HEK293 (cell line): ENCODE results near the gene TMEM256.

Experiments used
- GLIS1 ChIP-seq: fragments of 450-650 bp; formaldehyde crosslinking; IDR thresholded peaks from 2 replicates; pipeline ENCODE4 v1.5.1; 2016; ENCODE audit warnings: missing biosample characterization, missing genetic modification characterization
- SCRT1 ChIP-seq: fragments of 450-650 bp; formaldehyde crosslinking; IDR thresholded peaks from 2 replicates; pipeline ENCODE4 v1.5.1; 2016; ENCODE audit warnings: missing biosample characterization, missing genetic modification characterization, borderline replicate concordance
- YY1 ChIP-seq: fragments of 450-650 bp; formaldehyde crosslinking; IDR thresholded peaks from 2 replicates; pipeline ENCODE4 v1.5.1; 2018; ENCODE audit warnings: missing biosample characterization, missing genetic modification characterization
- ZBTB1 ChIP-seq: fragments of 450-650 bp; formaldehyde crosslinking; IDR thresholded peaks from 2 replicates; pipeline ENCODE4 v1.5.1; 2016; ENCODE audit warnings: missing biosample characterization, missing genetic modification characterization
- ZEB2 ChIP-seq: fragments of 450-650 bp; formaldehyde crosslinking; IDR thresholded peaks from 2 replicates; pipeline ENCODE4 v1.5.1; 2016; ENCODE audit warnings: missing biosample characterization, missing genetic modification characterization
- ZNF121 ChIP-seq: fragments of 450-650 bp; formaldehyde crosslinking; IDR thresholded peaks from 2 replicates; pipeline ENCODE4 v1.5.1; 2016; ENCODE audit warnings: missing biosample characterization, missing genetic modification characterization
- ZNF473 ChIP-seq: fragments of 450-650 bp; formaldehyde crosslinking; IDR thresholded peaks from 2 replicates; pipeline ENCODE4 v1.5.1; 2017; ENCODE audit warnings: missing biosample characterization, missing genetic modification characterization
- ZNF571 ChIP-seq: fragments of 450-650 bp; formaldehyde crosslinking; IDR thresholded peaks from 2 replicates; pipeline ENCODE4 v1.5.0; 2017; ENCODE audit warnings: missing biosample characterization, missing genetic modification characterization
- ZNF626 ChIP-seq: fragments of 450-650 bp; sonication (Bioruptor Pico); formaldehyde crosslinking; IDR thresholded peaks from 2 replicates; pipeline ENCODE4 v1.5.1; 2018; ENCODE audit warnings: missing biosample characterization, missing genetic modification characterization, inconsistent platforms
- ZNF707 ChIP-seq: fragments of 450-650 bp; formaldehyde crosslinking; IDR thresholded peaks from 2 replicates; pipeline ENCODE4 v1.5.1; 2016; ENCODE audit warnings: missing biosample characterization, missing genetic modification characterization
- TF ChIP-seq, protein P1 (sequence below): fragments of 450-650 bp; formaldehyde crosslinking; IDR thresholded peaks from 2 replicates; pipeline ENCODE4 v1.5.1; 2016; ENCODE audit warnings: missing biosample characterization, missing genetic modification characterization
- TF ChIP-seq, protein P2 (sequence below): fragments of 450-650 bp; formaldehyde crosslinking; IDR thresholded peaks from 2 replicates; pipeline ENCODE4 v1.5.1; 2016; ENCODE audit warnings: missing biosample characterization, missing genetic modification characterization, low read depth
- TF ChIP-seq, protein P3 (sequence below): fragments of 450-650 bp; formaldehyde crosslinking; IDR thresholded peaks from 2 replicates; pipeline ENCODE4 v1.5.1; 2016; ENCODE audit warnings: missing biosample characterization, missing genetic modification characterization
- TF ChIP-seq, protein P4 (sequence below): fragments of 450-650 bp; formaldehyde crosslinking; IDR thresholded peaks from 2 replicates; pipeline ENCODE4 v1.5.1; 2016; ENCODE audit warnings: missing biosample characterization, missing genetic modification characterization

DNA sequence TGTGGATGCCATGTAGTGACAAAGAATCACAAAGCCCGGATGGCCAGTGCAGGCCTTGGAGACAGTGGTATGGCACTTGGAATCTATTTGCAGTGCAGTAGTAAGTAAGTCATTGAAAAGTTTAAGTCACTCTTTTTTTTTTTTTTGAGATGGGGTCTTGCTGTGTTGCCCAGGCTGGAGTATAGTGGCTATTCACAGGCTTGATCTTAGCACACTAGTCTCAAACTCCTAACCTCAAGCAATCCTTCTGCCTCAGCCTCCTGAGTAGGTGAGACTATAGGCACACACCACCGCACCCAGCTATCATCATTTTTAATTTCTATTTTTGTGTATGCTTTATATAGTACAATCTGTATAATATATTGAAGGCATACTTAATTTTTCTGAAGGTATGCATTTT lies 5.3 kb downstream of the TMEM256 start:
- TF ChIP-seq SCRT1 (tag by site-specific recombination) (no peak), YY1 (tag by site-specific recombination) (no peak), ZNF121 (tag by site-specific recombination) (peak; percentile 97), ZEB2 (no peak), ZNF473 (tag by site-specific recombination) (no peak), ZNF707 (tag by site-specific recombination) (no peak), GLIS1 (tag by site-specific recombination) (no peak), ZNF626 (tag by site-specific recombination) (no peak), ZBTB1 (tag by site-specific recombination) (no peak), ZNF571 (tag by site-specific recombination) (no peak)
- TF ChIP-seq, protein P1, sequence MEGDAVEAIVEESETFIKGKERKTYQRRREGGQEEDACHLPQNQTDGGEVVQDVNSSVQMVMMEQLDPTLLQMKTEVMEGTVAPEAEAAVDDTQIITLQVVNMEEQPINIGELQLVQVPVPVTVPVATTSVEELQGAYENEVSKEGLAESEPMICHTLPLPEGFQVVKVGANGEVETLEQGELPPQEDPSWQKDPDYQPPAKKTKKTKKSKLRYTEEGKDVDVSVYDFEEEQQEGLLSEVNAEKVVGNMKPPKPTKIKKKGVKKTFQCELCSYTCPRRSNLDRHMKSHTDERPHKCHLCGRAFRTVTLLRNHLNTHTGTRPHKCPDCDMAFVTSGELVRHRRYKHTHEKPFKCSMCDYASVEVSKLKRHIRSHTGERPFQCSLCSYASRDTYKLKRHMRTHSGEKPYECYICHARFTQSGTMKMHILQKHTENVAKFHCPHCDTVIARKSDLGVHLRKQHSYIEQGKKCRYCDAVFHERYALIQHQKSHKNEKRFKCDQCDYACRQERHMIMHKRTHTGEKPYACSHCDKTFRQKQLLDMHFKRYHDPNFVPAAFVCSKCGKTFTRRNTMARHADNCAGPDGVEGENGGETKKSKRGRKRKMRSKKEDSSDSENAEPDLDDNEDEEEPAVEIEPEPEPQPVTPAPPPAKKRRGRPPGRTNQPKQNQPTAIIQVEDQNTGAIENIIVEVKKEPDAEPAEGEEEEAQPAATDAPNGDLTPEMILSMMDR (tag by site-specific recombination) = no peak
- TF ChIP-seq, protein P2, sequence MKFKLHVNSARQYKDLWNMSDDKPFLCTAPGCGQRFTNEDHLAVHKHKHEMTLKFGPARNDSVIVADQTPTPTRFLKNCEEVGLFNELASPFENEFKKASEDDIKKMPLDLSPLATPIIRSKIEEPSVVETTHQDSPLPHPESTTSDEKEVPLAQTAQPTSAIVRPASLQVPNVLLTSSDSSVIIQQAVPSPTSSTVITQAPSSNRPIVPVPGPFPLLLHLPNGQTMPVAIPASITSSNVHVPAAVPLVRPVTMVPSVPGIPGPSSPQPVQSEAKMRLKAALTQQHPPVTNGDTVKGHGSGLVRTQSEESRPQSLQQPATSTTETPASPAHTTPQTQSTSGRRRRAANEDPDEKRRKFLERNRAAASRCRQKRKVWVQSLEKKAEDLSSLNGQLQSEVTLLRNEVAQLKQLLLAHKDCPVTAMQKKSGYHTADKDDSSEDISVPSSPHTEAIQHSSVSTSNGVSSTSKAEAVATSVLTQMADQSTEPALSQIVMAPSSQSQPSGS (tag by site-specific recombination) = no peak
- TF ChIP-seq, protein P3, sequence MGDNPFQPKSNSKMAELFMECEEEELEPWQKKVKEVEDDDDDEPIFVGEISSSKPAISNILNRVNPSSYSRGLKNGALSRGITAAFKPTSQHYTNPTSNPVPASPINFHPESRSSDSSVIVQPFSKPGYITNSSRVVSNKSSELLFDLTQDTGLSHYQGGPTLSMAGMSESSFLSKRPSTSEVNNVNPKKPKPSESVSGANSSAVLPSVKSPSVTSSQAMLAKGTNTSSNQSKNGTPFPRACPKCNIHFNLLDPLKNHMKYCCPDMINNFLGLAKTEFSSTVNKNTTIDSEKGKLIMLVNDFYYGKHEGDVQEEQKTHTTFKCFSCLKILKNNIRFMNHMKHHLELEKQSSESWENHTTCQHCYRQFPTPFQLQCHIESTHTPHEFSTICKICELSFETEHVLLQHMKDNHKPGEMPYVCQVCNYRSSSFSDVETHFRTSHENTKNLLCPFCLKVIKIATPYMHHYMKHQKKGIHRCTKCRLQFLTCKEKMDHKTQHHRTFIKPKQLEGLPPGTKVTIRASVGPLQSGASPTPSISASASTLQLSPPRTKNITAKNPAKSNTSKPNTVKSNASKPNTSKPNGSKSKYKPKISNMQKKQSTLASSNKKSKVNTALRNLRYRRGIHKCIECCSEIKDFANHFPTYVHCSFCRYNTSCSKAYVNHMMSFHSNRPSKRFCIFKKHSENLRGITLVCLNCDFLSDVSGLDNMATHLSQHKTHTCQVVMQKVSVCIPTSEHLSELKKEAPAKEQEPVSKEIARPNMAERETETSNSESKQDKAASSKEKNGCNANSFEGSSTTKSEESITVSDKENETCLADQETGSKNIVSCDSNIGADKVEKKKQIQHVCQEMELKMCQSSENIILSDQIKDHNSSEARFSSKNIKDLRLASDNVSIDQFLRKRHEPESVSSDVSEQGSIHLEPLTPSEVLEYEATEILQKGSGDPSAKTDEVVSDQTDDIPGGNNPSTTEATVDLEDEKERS = no peak
- TF ChIP-seq, protein P4, sequence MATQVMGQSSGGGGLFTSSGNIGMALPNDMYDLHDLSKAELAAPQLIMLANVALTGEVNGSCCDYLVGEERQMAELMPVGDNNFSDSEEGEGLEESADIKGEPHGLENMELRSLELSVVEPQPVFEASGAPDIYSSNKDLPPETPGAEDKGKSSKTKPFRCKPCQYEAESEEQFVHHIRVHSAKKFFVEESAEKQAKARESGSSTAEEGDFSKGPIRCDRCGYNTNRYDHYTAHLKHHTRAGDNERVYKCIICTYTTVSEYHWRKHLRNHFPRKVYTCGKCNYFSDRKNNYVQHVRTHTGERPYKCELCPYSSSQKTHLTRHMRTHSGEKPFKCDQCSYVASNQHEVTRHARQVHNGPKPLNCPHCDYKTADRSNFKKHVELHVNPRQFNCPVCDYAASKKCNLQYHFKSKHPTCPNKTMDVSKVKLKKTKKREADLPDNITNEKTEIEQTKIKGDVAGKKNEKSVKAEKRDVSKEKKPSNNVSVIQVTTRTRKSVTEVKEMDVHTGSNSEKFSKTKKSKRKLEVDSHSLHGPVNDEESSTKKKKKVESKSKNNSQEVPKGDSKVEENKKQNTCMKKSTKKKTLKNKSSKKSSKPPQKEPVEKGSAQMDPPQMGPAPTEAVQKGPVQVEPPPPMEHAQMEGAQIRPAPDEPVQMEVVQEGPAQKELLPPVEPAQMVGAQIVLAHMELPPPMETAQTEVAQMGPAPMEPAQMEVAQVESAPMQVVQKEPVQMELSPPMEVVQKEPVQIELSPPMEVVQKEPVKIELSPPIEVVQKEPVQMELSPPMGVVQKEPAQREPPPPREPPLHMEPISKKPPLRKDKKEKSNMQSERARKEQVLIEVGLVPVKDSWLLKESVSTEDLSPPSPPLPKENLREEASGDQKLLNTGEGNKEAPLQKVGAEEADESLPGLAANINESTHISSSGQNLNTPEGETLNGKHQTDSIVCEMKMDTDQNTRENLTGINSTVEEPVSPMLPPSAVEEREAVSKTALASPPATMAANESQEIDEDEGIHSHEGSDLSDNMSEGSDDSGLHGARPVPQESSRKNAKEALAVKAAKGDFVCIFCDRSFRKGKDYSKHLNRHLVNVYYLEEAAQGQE = no peak
